ENCODE data around the gene UTP4.
"Not testable (repeated sequence)": the region's sequence is repeated elsewhere in the genome, so short reads cannot be mapped to it uniquely, and the experiment has no call there.

The UTP4 gene

GRCh38 chr16:69131839-69132423 lies 518 bp upstream of the UTP4 start:
- Mint-ChIP-seq H3K27ac (peak overlapping the region; percentile 86), H3K9me3 (no peaks in the 10 kb centered on the region), H3K27me3 (ENCODE audit: low read depth) (no peaks in the 10 kb centered on the region), H3K36me3 (ENCODE audit: low read depth) (peaks cover 20% of the 10 kb centered on the region), H3K4me3 (peak overlapping the region; percentile 91), H3K4me1 (ENCODE audit: low read depth) (peaks cover 48% of the 10 kb centered on the region)

GRCh38 chr16:69133373-69133954 lies 1.0 kb downstream of the UTP4 start:
- H3K27ac Mint-ChIP-seq = peak overlapping the region; percentile 91
- H3K9me3 Mint-ChIP-seq = no peaks in the 10 kb centered on the region
- peak overlapping the region; percentile 91 for H3K4me3 Mint-ChIP-seq
- H3K36me3 Mint-ChIP-seq (ENCODE audit: low read depth) = peaks cover 28% of the 10 kb centered on the region
- peaks cover 46% of the 10 kb centered on the region for H3K4me1 Mint-ChIP-seq (ENCODE audit: low read depth)
- no peaks in the 10 kb centered on the region for H3K27me3 Mint-ChIP-seq (ENCODE audit: low read depth)

GRCh38 chr16:69138608-69139007 lies 6.2 kb downstream of the UTP4 start:
- Mint-ChIP-seq H3K4me3 (no peak overlapping the region), H3K27ac (no peak overlapping the region), H3K27me3 (ENCODE audit: low read depth) (no peaks in the 10 kb centered on the region), H3K9me3 (no peaks in the 10 kb centered on the region), H3K36me3 (ENCODE audit: low read depth) (peaks cover 52% of the 10 kb centered on the region), H3K4me1 (ENCODE audit: low read depth) (peaks cover 18% of the 10 kb centered on the region)

GRCh38 chr16:69139464-69139863 lies 7.0 kb downstream of the UTP4 start:
- H3K4me3 Mint-ChIP-seq; H3K27me3 Mint-ChIP-seq (ENCODE audit: low read depth); H3K27ac Mint-ChIP-seq; H3K9me3 Mint-ChIP-seq: not testable (repeated sequence)
- Mint-ChIP-seq H3K4me1 (ENCODE audit: low read depth) (peaks cover 11% of the 10 kb centered on the region), H3K36me3 (ENCODE audit: low read depth) (peaks cover 49% of the 10 kb centered on the region)

- Mint-ChIP-seq H3K9me3 (no peaks in the 10 kb centered on the region), H3K4me3 (no peak overlapping the region), H3K27me3 (ENCODE audit: low read depth) (no peaks in the 10 kb centered on the region), H3K27ac (no peak overlapping the region), H3K36me3 (ENCODE audit: low read depth) (peaks cover 46% of the 10 kb centered on the region), H3K4me1 (ENCODE audit: low read depth) (peaks cover 6% of the 10 kb centered on the region)
These were observed 8.6 kb downstream of the UTP4 start for GRCh38 chr16:69141014-69141413.

GRCh38 chr16:69141936-69142335 lies 9.5 kb downstream of the UTP4 start:
- H3K9me3 Mint-ChIP-seq = no peaks in the 10 kb centered on the region
- no peak overlapping the region for H3K4me3 Mint-ChIP-seq
- H3K36me3 Mint-ChIP-seq (ENCODE audit: low read depth) = peaks cover 43% of the 10 kb centered on the region
- H3K4me1 Mint-ChIP-seq (ENCODE audit: low read depth) = no peaks in the 10 kb centered on the region
- no peaks in the 10 kb centered on the region for H3K27me3 Mint-ChIP-seq (ENCODE audit: low read depth)
- H3K27ac Mint-ChIP-seq = no peak overlapping the region

- peaks cover 39% of the 10 kb centered on the region for H3K36me3 Mint-ChIP-seq (ENCODE audit: low read depth)
- no peaks in the 10 kb centered on the region for H3K27me3 Mint-ChIP-seq (ENCODE audit: low read depth)
- no peaks in the 10 kb centered on the region for H3K9me3 Mint-ChIP-seq
- no peaks in the 10 kb centered on the region for H3K4me1 Mint-ChIP-seq (ENCODE audit: low read depth)
- H3K4me3 Mint-ChIP-seq = no peak overlapping the region
- no peak overlapping the region for H3K27ac Mint-ChIP-seq
These were observed 10.7 kb downstream of the UTP4 start for GRCh38 chr16:69143116-69143515.

GRCh38 chr16:69145658-69146057 lies 13.2 kb downstream of the UTP4 start:
- Mint-ChIP-seq H3K4me1 (ENCODE audit: low read depth) (no peaks in the 10 kb centered on the region), H3K27ac (no peak overlapping the region), H3K36me3 (ENCODE audit: low read depth) (peaks cover 24% of the 10 kb centered on the region), H3K27me3 (ENCODE audit: low read depth) (no peaks in the 10 kb centered on the region), H3K4me3 (no peak overlapping the region), H3K9me3 (no peaks in the 10 kb centered on the region)

- H3K27ac Mint-ChIP-seq; H3K4me1 Mint-ChIP-seq (ENCODE audit: low read depth); H3K4me3 Mint-ChIP-seq; H3K27me3 Mint-ChIP-seq (ENCODE audit: low read depth); H3K9me3 Mint-ChIP-seq: not testable (repeated sequence)
- H3K36me3 Mint-ChIP-seq (ENCODE audit: low read depth) = peaks cover 19% of the 10 kb centered on the region
These were observed 17.2 kb downstream of the UTP4 start for GRCh38 chr16:69149621-69150020.

GRCh38 chr16:69150146-69150865 lies 17.9 kb downstream of the UTP4 start:
- Mint-ChIP-seq H3K27me3 (ENCODE audit: low read depth) (no peaks in the 10 kb centered on the region), H3K27ac (no peak overlapping the region), H3K4me3 (no peak overlapping the region), H3K36me3 (ENCODE audit: low read depth) (peaks cover 22% of the 10 kb centered on the region), H3K9me3 (no peaks in the 10 kb centered on the region), H3K4me1 (ENCODE audit: low read depth) (no peaks in the 10 kb centered on the region)

- Mint-ChIP-seq H3K9me3 (no peaks in the 10 kb centered on the region), H3K27me3 (ENCODE audit: low read depth) (no peaks in the 10 kb centered on the region), H3K27ac (peak overlapping the region; percentile 4), H3K36me3 (ENCODE audit: low read depth) (peaks cover 43% of the 10 kb centered on the region), H3K4me3 (no peak overlapping the region), H3K4me1 (ENCODE audit: low read depth) (no peaks in the 10 kb centered on the region)
These were observed 24.7 kb downstream of the UTP4 start for GRCh38 chr16:69157196-69157595.

- H3K4me1 Mint-ChIP-seq (ENCODE audit: low read depth) = no peaks in the 10 kb centered on the region
- no peaks in the 10 kb centered on the region for H3K9me3 Mint-ChIP-seq
- H3K4me3 Mint-ChIP-seq = no peak overlapping the region
- H3K27me3 Mint-ChIP-seq (ENCODE audit: low read depth) = no peaks in the 10 kb centered on the region
- peaks cover 48% of the 10 kb centered on the region for H3K36me3 Mint-ChIP-seq (ENCODE audit: low read depth)
- H3K27ac Mint-ChIP-seq = no peak overlapping the region
These were observed 27.7 kb downstream of the UTP4 start for GRCh38 chr16:69160192-69160591.

GRCh38 chr16:69165584-69165983 lies 33.1 kb downstream of the UTP4 start:
- no peaks in the 10 kb centered on the region for H3K9me3 Mint-ChIP-seq
- peaks cover 50% of the 10 kb centered on the region for H3K36me3 Mint-ChIP-seq (ENCODE audit: low read depth)
- no peaks in the 10 kb centered on the region for H3K27me3 Mint-ChIP-seq (ENCODE audit: low read depth)
- no peak overlapping the region for H3K4me3 Mint-ChIP-seq
- peaks cover 20% of the 10 kb centered on the region for H3K4me1 Mint-ChIP-seq (ENCODE audit: low read depth)
- no peak overlapping the region for H3K27ac Mint-ChIP-seq

GRCh38 chr16:69166221-69166833 lies 33.9 kb downstream of the UTP4 start:
- H3K4me3 Mint-ChIP-seq = peak overlapping the region; percentile 16
- H3K36me3 Mint-ChIP-seq (ENCODE audit: low read depth) = peaks cover 50% of the 10 kb centered on the region

More at GRCh38 chr16:69166221-69166833, 33.9 kb downstream of the UTP4 start:
- Mint-ChIP-seq H3K9me3 (no peaks in the 10 kb centered on the region), H3K4me1 (ENCODE audit: low read depth) (peaks cover 20% of the 10 kb centered on the region), H3K27me3 (ENCODE audit: low read depth) (no peaks in the 10 kb centered on the region), H3K27ac (peak overlapping the region; percentile 67)
